ENCODE data around the gene EFNB3.

Gene EFNB3

GRCh38 chr17:7756968-7757367 lies 52.0 kb downstream of the EFNB3 start:
- TF ChIP-seq EZH2phosphoT487 (IDR thresholded peaks at IDR 0.05; ENCODE audit: borderline replicate concordance, low read length) (no peak), CTCF (IDR thresholded peaks at IDR 0.05; ENCODE audit: low read depth, low read length, poor library complexity, severe bottlenecking) (no peak)

More at GRCh38 chr17:7756968-7757367, 52.0 kb downstream of the EFNB3 start:
- Histone ChIP-seq H3K4me3 (ENCODE audit: low read length) (no peak overlapping the region), H3K4me1 (ENCODE audit: control insufficient read depth, low read length) (no peaks in the 10 kb centered on the region), H3F3A (ENCODE audit: control insufficient read depth, insufficient read depth) (no peaks in the 10 kb centered on the region), H3K9me3 (ENCODE audit: control insufficient read depth, insufficient read depth, low read length) (no peaks in the 10 kb centered on the region), H3K27ac (ENCODE audit: low read depth, low read length) (no peak overlapping the region), H3K9me2 (replicated peaks; ENCODE audit: control insufficient read depth, low read length) (no peaks in the 10 kb centered on the region), H3K27me3 (ENCODE audit: control insufficient read depth, low read length) (no peaks in the 10 kb centered on the region), H3K4me2 (ENCODE audit: low read length) (no peak overlapping the region), H3K79me2 (ENCODE audit: control insufficient read depth, low read length) (no peaks in the 10 kb centered on the region), H3K36me3 (ENCODE audit: control insufficient read depth, low read length) (no peaks in the 10 kb centered on the region), H4K20me1 (ENCODE audit: control insufficient read depth, insufficient read depth, low read depth, low read length) (no peaks in the 10 kb centered on the region)

All from DOHH2 (cell line).